H9 (cell line): Measurements from ENCODE around the gene TCF25. TPM values are rescaled to one million over a fixed set of nuclear protein-coding genes. Genes with fewer than 3 reads are reported as not detected.
A peak's percentile ranks its signal among the peaks of the same experiment; 100 is the strongest.

Experiments used
- DNase-seq: peaks from one replicate; pipeline ENCODE4 v3.0.0-alpha.2; 2017
- H2AFZ ChIP-seq: one replicate; pipeline ENCODE4 v1.6.1; 2013; ENCODE audit warnings: mild to moderate bottlenecking, low read length, control low read depth, moderate library complexity
- H2AK5ac ChIP-seq: 2 replicates; pipeline ENCODE4 v1.6.1; 2013; ENCODE audit warnings: low read length, control low read depth, mixed read lengths; ENCODE audit not compliant: insufficient read length
- H2BK120ac ChIP-seq: one replicate; pipeline ENCODE4 v1.6.1; 2013; ENCODE audit warnings: low read depth, mild to moderate bottlenecking, low read length, control low read depth, inconsistent platforms; ENCODE audit not compliant: poor library complexity, severe bottlenecking
- H2BK12ac ChIP-seq: 2 replicates; pipeline ENCODE4 v1.6.1; 2013; ENCODE audit warnings: low read length, control low read depth, mixed read lengths, low read depth; ENCODE audit not compliant: insufficient read length
- H2BK15ac ChIP-seq: 2 replicates; pipeline ENCODE4 v1.6.1; 2013; ENCODE audit warnings: low read depth, low read length, control low read depth
- H2BK20ac ChIP-seq: one replicate; pipeline ENCODE4 v1.6.1; 2013; ENCODE audit warnings: low read depth, mild to moderate bottlenecking, low read length, control low read depth, inconsistent platforms; ENCODE audit not compliant: poor library complexity, severe bottlenecking
- H2BK5ac ChIP-seq: 2 replicates; pipeline ENCODE4 v1.6.1; 2013; ENCODE audit warnings: low read length, control low read depth, mixed read lengths; ENCODE audit not compliant: insufficient read length
- H3K14ac ChIP-seq: 2 replicates; pipeline ENCODE4 v1.6.1; 2013; ENCODE audit warnings: low read length, control low read depth; ENCODE audit not compliant: insufficient read depth
- H3K18ac ChIP-seq: 2 replicates; pipeline ENCODE4 v1.6.1; 2013; ENCODE audit warnings: low read depth, mild to moderate bottlenecking, mixed read lengths, low read length, control low read depth; ENCODE audit not compliant: insufficient read length
- H3K23ac ChIP-seq: 2 replicates; pipeline ENCODE4 v1.6.1; 2013; ENCODE audit warnings: low read length, control low read depth, mixed read lengths, low read depth; ENCODE audit not compliant: insufficient read length
- H3K23me2 ChIP-seq: 2 replicates; pipeline ENCODE4 v1.6.1; 2013; ENCODE audit warnings: low read depth, mild to moderate bottlenecking, mixed read lengths, low read length, control low read depth; ENCODE audit not compliant: insufficient read length, poor library complexity, severe bottlenecking
- H3K27ac ChIP-seq: 2 replicates; pipeline ENCODE4 v1.5.1; 2013; ENCODE audit warnings: low read length, control low read depth, mixed read lengths, low read depth; ENCODE audit not compliant: insufficient read length
- H3K27me3 ChIP-seq: 2 replicates; pipeline ENCODE4 v1.6.1; 2013; ENCODE audit warnings: low read length, control low read depth, inconsistent platforms; ENCODE audit not compliant: insufficient read depth
- H3K4ac ChIP-seq: 2 replicates; pipeline ENCODE4 v1.6.1; 2013; ENCODE audit warnings: low read depth, mild to moderate bottlenecking, control low read depth, inconsistent platforms, low read length, moderate library complexity
- H3K4me1 ChIP-seq: 2 replicates; pipeline ENCODE4 v1.6.1; 2013; ENCODE audit warnings: low read length, control low read depth, inconsistent platforms; ENCODE audit not compliant: insufficient read depth
- H3K4me2 ChIP-seq: 2 replicates; pipeline ENCODE4 v1.6.1; 2013; ENCODE audit warnings: low read length, control low read depth, mixed read lengths; ENCODE audit not compliant: insufficient read length, insufficient read depth
- H3K56ac ChIP-seq: 2 replicates; pipeline ENCODE4 v1.6.1; 2013; ENCODE audit warnings: low read depth, mild to moderate bottlenecking, mixed read lengths, low read length, control low read depth; ENCODE audit not compliant: insufficient read length
- H3K79me1 ChIP-seq: 2 replicates; pipeline ENCODE4 v1.6.1; 2013; ENCODE audit warnings: low read depth, mild to moderate bottlenecking, moderate library complexity, low read length, control low read depth, inconsistent platforms; ENCODE audit not compliant: insufficient read depth, poor library complexity, severe bottlenecking
- H3K79me2 ChIP-seq: 2 replicates; pipeline ENCODE4 v1.6.1; 2013; ENCODE audit warnings: low read length, control low read depth, inconsistent platforms; ENCODE audit not compliant: insufficient read depth
- H3K9ac ChIP-seq: 2 replicates; pipeline ENCODE4 v1.6.1; 2013; ENCODE audit warnings: low read length, control low read depth, mixed read lengths; ENCODE audit not compliant: insufficient read length; ENCODE audit errors: extremely low read depth
- H3K9me3 ChIP-seq: one replicate; pipeline ENCODE4 v1.6.1; 2013; ENCODE audit warnings: low read depth, low read length, inconsistent platforms; ENCODE audit not compliant: control insufficient read depth
- H3T11ph ChIP-seq: one replicate; pipeline ENCODE4 v1.6.1; 2013; ENCODE audit warnings: mild to moderate bottlenecking, low read length, control low read depth, inconsistent platforms
- H4K20me1 ChIP-seq: one replicate; pipeline ENCODE4 v1.6.1; 2013; ENCODE audit not compliant: control insufficient read depth, insufficient read length, insufficient read depth
- H4K5ac ChIP-seq: 2 replicates; pipeline ENCODE4 v1.6.1; 2013; ENCODE audit warnings: low read depth, mild to moderate bottlenecking, mixed read lengths, low read length, control low read depth; ENCODE audit not compliant: insufficient read length
- H4K8ac ChIP-seq: replicated peaks from 2 replicates; pipeline ENCODE4 v1.6.1; 2013; ENCODE audit warnings: low read length, control low read depth, mixed read lengths, low read depth; ENCODE audit not compliant: insufficient read length
- H4K91ac ChIP-seq: 2 replicates; pipeline ENCODE4 v1.6.1; 2013; ENCODE audit warnings: low read depth, mild to moderate bottlenecking, moderate library complexity, mixed read lengths, low read length, control low read depth; ENCODE audit not compliant: insufficient read length
- H3K27ac Mint-ChIP-seq, 3 experiments: 2 replicates in 2 of 3; 3 replicates in 1 of 3; pipeline ENCODE4 v1.8.0; 2020 to 2021; ENCODE audit warnings: mixed read lengths in 3 of 3, mild to moderate bottlenecking in 1 of 3, moderate library complexity in 1 of 3
- H3K27me3 Mint-ChIP-seq: 2 replicates; pipeline ENCODE4 v1.8.0; 2021; ENCODE audit warnings: low read depth, mild to moderate bottlenecking, moderate library complexity, mixed read lengths
- H3K36me3 Mint-ChIP-seq, 3 experiments: 2 replicates in 2 of 3; 3 replicates in 1 of 3; pipeline ENCODE4 v1.8.0; 2020 to 2021; ENCODE audit warnings: low read depth in 3 of 3, mixed read lengths in 3 of 3; ENCODE audit not compliant: insufficient read depth in 1 of 3
- H3K4me1 Mint-ChIP-seq, 2 experiments: 2 replicates each; pipeline ENCODE4 v1.8.0; 2020; ENCODE audit warnings: mixed read lengths in 2 of 2
- H3K4me3 Mint-ChIP-seq, 2 experiments: 2 replicates in 1 of 2; 3 replicates in 1 of 2; pipeline ENCODE4 v1.8.0; 2020 to 2021; ENCODE audit warnings: mild to moderate bottlenecking in 2 of 2, mixed read lengths in 2 of 2, moderate library complexity in 1 of 2
- H3K9me3 Mint-ChIP-seq, 2 experiments: 2 replicates in 1 of 2; 3 replicates in 1 of 2; pipeline ENCODE4 v1.8.0; 2020; ENCODE audit warnings: mild to moderate bottlenecking in 2 of 2, mixed read lengths in 2 of 2, moderate library complexity in 1 of 2
- WGBS: extraction: QIAGEN DNeasy Blood & Tissue Kit; methylation state at CpG from one replicate; pipeline ENCODE4 v1.1.7; 2013; ENCODE audit warnings: missing lambda C conversion rate, low lambda C conversion rate, mixed read lengths; ENCODE audit not compliant: insufficient read length; ENCODE audit errors: extremely low coverage; 5-methylcytosine and 5-hydroxymethylcytosine counted together
- total RNA-seq: library from RNA; stranded (reverse); gene quantifications from 2 replicates; pipeline ENCODE4 v1.2.1, GENCODE V29; 2021
- TF ChIP-seq, protein P1 (sequence below): fragments of 200-600 bp; sonication (generic); conservative IDR thresholded peaks from 3 replicates; pipeline ENCODE4 v1.8.0; 2021; ENCODE audit warnings: antibody characterized with exemption, mild to moderate bottlenecking

TCF25 gene
- total RNA-seq, 1 experiment from 2014 or later: 109 TPM

- Histone ChIP-seq H3K56ac (no peak overlapping the region), H2AK5ac (no peak overlapping the region), H3K27me3 (no peaks in the 10 kb centered on the region), H2BK20ac (no peak overlapping the region), H3K9me3 (peaks cover 7% of the 10 kb centered on the region), H2BK12ac (no peak overlapping the region), H4K5ac (no peak overlapping the region), H3K18ac (no peak overlapping the region), H3K4me1 (no peaks in the 10 kb centered on the region), H2BK15ac (no peak overlapping the region), H3K4ac (no peak overlapping the region), H3T11ph (no peak overlapping the region), H4K91ac (no peak overlapping the region), H3K14ac (no peak overlapping the region), H3K79me1 (no peaks in the 10 kb centered on the region), H2BK120ac (no peak overlapping the region), H3K9ac (no peak overlapping the region), H3K4me2 (no peak overlapping the region), H3K79me2 (no peaks in the 10 kb centered on the region), H4K20me1 (no peaks in the 10 kb centered on the region), H2BK5ac (no peak overlapping the region), H3K27ac (no peak overlapping the region), H3K23me2 (no peaks in the 10 kb centered on the region), H2AFZ (no peak overlapping the region), H4K8ac (no peak overlapping the region), H3K23ac (no peak overlapping the region)
- peaks cover 6 to 13% of the 10 kb centered on the region in 2 experiments; a peak in 3 of 5 replicates for H3K9me3 Mint-ChIP-seq
- DNase-seq: no peak
- no peak overlapping the region for H3K4me3 Mint-ChIP-seq
- H3K36me3 Mint-ChIP-seq: peaks cover 30 to 44% (median 37%) of the 10 kb centered on the region in 3 experiments; a peak in 6 of 7 replicates
- H3K4me1 Mint-ChIP-seq: peaks cover 2 to 5% of the 10 kb centered on the region in 2 experiments; a peak in 2 of 4 replicates
- TF ChIP-seq, protein P1, sequence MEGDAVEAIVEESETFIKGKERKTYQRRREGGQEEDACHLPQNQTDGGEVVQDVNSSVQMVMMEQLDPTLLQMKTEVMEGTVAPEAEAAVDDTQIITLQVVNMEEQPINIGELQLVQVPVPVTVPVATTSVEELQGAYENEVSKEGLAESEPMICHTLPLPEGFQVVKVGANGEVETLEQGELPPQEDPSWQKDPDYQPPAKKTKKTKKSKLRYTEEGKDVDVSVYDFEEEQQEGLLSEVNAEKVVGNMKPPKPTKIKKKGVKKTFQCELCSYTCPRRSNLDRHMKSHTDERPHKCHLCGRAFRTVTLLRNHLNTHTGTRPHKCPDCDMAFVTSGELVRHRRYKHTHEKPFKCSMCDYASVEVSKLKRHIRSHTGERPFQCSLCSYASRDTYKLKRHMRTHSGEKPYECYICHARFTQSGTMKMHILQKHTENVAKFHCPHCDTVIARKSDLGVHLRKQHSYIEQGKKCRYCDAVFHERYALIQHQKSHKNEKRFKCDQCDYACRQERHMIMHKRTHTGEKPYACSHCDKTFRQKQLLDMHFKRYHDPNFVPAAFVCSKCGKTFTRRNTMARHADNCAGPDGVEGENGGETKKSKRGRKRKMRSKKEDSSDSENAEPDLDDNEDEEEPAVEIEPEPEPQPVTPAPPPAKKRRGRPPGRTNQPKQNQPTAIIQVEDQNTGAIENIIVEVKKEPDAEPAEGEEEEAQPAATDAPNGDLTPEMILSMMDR: no peak
- no peaks in the 10 kb centered on the region for H3K27me3 Mint-ChIP-seq
- 0 out of 7 replicates have a peak overlapping the region, but pooled peaks of 1 of the 3 experiments have one; percentile 49 for H3K27ac Mint-ChIP-seq
- no CpG with 5 or more reads among the region's 27 CpGs for WGBS
Measured at GRCh38 chr16:89910717-89911354, 37.4 kb downstream of the TCF25 start.
